ENCODE results near the gene RSPH3. TPM values are rescaled to one million over a fixed set of nuclear protein-coding genes. Genes with fewer than 3 reads are reported as not detected.
"Not testable (repeated sequence)": the region's sequence is repeated elsewhere in the genome, so short reads cannot be mapped to it uniquely, and the experiment has no call there.

The RSPH3 gene
- total RNA-seq, 4 donors from 2014 or later = 6.4 to 11.0 (median 9.6) TPM

DNA sequence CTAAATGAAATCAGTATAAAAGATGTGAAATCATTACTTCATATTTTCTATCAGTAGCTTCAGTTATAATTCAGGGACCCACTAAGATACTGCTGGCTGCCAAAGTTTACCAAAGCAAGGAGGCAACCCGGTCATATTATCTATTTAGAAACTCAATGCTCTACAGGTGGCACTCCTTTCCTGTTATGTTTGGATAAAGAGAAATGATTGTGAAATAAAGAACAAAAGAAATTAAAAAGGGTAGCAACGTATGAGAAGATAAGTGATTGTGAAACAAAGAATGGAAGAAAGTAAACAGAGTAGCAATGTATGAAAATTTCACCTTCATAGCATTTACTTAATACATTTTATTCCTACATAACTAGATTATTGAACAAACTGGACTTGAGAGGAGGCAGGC, 45.2 kb downstream of the RSPH3 start:
- WGBS, 2 donors = 38 to 58% methylated on average over 2 of the region's 2 CpGs
- DNase-seq (ENCODE audit: low spot score in 2 of 2) = no peak
- H3K4me3 ChIP-seq (ENCODE audit: low read depth, poor library complexity, severe bottlenecking) = no peak overlapping the region
- intact Hi-C loops (cut with DNase I; ENCODE audit: low total_unique reads) = no loop called here
- no peak for TF ChIP-seq POLR2A (IDR thresholded peaks at IDR 0.05)
- TF ChIP-seq, protein P1, sequence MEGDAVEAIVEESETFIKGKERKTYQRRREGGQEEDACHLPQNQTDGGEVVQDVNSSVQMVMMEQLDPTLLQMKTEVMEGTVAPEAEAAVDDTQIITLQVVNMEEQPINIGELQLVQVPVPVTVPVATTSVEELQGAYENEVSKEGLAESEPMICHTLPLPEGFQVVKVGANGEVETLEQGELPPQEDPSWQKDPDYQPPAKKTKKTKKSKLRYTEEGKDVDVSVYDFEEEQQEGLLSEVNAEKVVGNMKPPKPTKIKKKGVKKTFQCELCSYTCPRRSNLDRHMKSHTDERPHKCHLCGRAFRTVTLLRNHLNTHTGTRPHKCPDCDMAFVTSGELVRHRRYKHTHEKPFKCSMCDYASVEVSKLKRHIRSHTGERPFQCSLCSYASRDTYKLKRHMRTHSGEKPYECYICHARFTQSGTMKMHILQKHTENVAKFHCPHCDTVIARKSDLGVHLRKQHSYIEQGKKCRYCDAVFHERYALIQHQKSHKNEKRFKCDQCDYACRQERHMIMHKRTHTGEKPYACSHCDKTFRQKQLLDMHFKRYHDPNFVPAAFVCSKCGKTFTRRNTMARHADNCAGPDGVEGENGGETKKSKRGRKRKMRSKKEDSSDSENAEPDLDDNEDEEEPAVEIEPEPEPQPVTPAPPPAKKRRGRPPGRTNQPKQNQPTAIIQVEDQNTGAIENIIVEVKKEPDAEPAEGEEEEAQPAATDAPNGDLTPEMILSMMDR (IDR thresholded peaks at IDR 0.05) = no peak

DNA sequence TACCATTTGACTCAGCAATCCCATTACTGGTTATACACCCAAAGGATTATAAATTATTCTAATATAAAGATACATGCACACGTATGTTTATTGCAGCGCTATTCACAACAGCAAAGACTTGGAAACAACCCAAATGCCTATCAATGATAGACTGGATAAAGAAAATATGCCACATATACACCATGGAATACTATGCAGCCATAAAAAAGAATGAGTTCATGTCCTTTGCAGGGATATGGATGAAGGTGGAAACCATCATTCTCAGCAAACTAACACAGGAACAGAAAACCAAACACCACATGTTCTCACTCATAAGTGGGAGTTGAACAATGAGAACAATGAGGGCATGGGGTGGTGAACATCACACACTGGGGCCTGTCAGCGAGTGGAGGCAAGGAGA, 48.0 kb downstream of the RSPH3 start:
- WGBS, 2 donors = 92 to 93% methylated on average over 3 of the region's 3 CpGs
- intact Hi-C loops (cut with DNase I; ENCODE audit: low total_unique reads); DNase-seq (ENCODE audit: low spot score in 2 of 2); H3K4me3 ChIP-seq (ENCODE audit: low read depth, poor library complexity, severe bottlenecking): not testable (repeated sequence)

DNA sequence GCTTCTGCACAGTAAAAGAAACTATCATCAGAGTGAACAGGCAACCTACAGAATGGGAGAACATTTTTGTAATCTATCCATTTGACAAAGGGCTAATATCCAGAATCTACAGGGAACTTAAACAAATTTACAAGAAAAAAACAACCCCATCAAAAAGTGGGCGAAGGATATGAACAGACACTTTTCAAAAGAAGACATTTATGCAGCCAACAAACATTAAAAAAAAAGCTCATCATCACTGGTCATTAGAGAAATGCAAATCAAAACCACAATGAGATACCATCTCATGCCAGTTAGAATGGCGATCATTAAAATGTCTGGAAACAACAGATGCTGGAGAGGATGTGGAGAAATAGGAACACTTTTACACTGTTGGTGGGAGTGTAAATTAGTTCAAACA, 48.4 kb downstream of the RSPH3 start:
- H3K4me3 ChIP-seq (ENCODE audit: low read depth, poor library complexity, severe bottlenecking); DNase-seq (ENCODE audit: low spot score in 2 of 2); intact Hi-C loops (cut with DNase I; ENCODE audit: low total_unique reads): not testable (repeated sequence)
- WGBS, 2 donors = 95% methylated on average over 2 of the region's 2 CpGs

DNA sequence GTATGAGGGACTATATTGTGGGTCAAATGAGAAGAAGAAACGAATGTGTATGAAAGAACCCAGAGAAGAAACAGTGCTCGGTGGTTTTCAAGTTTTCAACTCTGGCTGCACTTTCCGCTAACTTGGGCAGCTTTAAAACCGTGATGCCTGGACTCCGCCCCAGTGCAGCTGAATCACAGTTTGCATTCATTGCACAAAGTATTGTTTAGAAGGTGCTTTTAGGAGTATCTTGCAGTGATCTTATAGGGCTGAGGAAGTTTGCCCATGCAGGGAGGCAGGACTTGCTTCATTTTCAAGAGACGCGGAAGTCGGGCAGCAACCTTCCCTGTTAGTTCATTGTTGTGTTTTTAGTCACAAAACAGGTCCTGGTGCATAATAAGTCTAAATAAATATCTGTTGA, 52.7 kb downstream of the RSPH3 start:
- no peak overlapping the region for H3K4me3 ChIP-seq (ENCODE audit: low read depth, poor library complexity, severe bottlenecking)
- intact Hi-C loops (cut with DNase I; ENCODE audit: low total_unique reads) = no loop called here
- TF ChIP-seq POLR2A (IDR thresholded peaks at IDR 0.05) = no peak
- TF ChIP-seq, protein P1 (IDR thresholded peaks at IDR 0.05) = no peak
- no peak for DNase-seq (ENCODE audit: low spot score in 2 of 2)
- 91 to 92% methylated on average over 8 of the region's 8 CpGs for WGBS, 2 donors

DNA sequence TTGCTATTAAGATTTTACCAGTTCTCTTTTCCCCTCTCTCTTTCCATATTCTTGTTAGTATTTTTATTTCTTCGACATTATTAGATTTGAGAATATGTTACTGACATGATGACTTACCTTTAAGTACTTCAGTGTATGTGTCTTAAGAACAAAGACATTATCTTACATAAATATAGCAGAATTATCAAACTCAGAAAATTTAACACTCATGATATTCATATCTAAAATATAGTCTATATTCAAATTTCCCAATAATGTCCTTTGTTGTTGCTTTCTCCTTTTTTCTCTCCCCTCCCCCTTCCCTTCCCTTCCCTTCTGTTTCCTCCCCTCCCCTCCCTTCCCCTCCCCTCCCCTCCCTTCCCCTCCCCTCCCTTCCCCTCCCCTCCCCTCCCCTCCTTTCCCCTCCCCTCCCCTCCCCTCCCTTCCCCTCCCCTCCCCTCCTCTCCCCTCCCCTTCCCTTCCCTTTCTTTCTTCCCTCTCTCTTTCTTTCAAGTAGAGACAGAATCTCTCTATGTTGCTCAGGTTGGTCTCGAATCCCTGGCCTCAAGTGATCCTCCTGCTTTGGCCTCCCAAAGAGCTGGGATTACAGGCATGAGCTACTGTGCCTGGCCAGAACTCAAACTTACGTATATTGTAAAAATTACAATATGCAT, 56.5 kb downstream of the RSPH3 start:
- no peak overlapping the region for H3K4me3 ChIP-seq (ENCODE audit: low read depth, poor library complexity, severe bottlenecking)
- TF ChIP-seq POLR2A (IDR thresholded peaks at IDR 0.05) = no peak
- TF ChIP-seq, protein P1 (IDR thresholded peaks at IDR 0.05) = no peak
- DNase-seq (ENCODE audit: low spot score in 2 of 2) = no peak
- WGBS, 2 donors = 92 to 97% methylated on average over 3 of the region's 3 CpGs
- intact Hi-C loops (cut with DNase I; ENCODE audit: low total_unique reads) = no loop called here

DNA sequence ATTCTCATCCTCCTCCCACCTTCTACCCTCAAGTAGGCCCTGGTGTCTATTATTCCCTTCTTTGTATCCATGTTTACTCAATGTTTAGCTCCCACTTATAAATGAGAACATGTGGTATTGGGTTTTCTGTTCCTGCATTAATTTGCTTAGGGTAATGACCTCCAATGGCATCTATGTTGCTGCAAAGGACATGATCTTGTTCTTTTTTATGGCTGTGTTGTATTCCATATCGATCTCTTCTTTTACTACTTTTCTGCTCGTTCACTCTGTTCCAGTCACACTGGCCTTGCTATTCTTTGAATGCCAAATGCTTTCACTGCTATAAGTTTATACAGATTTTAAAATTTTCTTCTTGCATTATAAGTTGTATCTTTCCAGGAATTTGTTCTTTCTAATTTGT, 57.7 kb downstream of the RSPH3 start:
- intact Hi-C loops (cut with DNase I; ENCODE audit: low total_unique reads) = no loop called here
- TF ChIP-seq POLR2A (IDR thresholded peaks at IDR 0.05) = no peak
- TF ChIP-seq, protein P1 (IDR thresholded peaks at IDR 0.05) = no peak
- WGBS, 2 donors = 98% methylated on average over 2 of the region's 2 CpGs

DNA sequence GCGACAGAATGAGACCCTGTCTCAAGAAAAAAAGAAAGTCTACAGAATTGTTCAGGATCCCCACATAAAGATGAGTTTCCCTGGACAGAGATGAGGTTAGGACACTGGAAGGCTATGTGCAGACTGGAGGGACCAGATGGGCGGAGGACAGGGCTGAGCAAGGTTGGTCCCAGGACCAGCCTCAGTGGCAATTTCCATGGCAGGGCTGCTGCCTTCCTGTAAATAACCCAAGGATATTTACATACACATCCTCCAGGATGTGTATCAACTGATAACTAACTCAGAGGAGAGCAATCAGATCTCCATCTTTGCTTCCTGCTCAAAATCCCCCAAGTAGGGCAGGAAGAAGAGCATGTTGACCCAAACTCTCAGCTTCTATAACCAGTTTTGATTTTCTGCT, 58.8 kb downstream of the RSPH3 start:
- intact Hi-C loops (cut with DNase I; ENCODE audit: low total_unique reads) = no loop called here

More for the DNA sequence above, 57.7 kb downstream of the RSPH3 start:
- no peak overlapping the region for H3K4me3 ChIP-seq (ENCODE audit: low read depth, poor library complexity, severe bottlenecking)
- no peak for DNase-seq (ENCODE audit: low spot score in 2 of 2)

More for the DNA sequence above, 58.8 kb downstream of the RSPH3 start:
- TF ChIP-seq, protein P1 (IDR thresholded peaks at IDR 0.05) = no peak
- no peak for TF ChIP-seq POLR2A (IDR thresholded peaks at IDR 0.05)
- WGBS, 2 donors = 94 to 98% methylated on average over 2 of the region's 2 CpGs
- no peak overlapping the region for H3K4me3 ChIP-seq (ENCODE audit: low read depth, poor library complexity, severe bottlenecking)
- no peak for DNase-seq (ENCODE audit: low spot score in 2 of 2)

All from lower leg skin (tissue), 4 donors.